Stimulated activated CD8-positive, alpha-beta memory T cell treated with anti-CD3 and anti-CD28 coated beads, Interleukin-7, amount 100 ng/mL, for 4 hours (primary cell): ENCODE data around the gene IL12RB2.
A peak's percentile ranks its signal among the peaks of the same experiment; 100 is the strongest.

Experiments used
- DNase-seq, 2 donors: peaks; one replicate each; pipeline ENCODE4 v3.0.0-alpha.2; 2020; ENCODE audit warnings: low read depth in 2 of 2

Gene IL12RB2

GRCh38 chr1:67307251-67308060 lies at the start of gene IL12RB2:
Gene IL12RB2 (plus strand): TSS chr1:67307873. CDS start chr1:67320369, 12,496 bp downstream.
- peak in 1 of 2 donors; percentile 26 for DNase-seq

DNA sequence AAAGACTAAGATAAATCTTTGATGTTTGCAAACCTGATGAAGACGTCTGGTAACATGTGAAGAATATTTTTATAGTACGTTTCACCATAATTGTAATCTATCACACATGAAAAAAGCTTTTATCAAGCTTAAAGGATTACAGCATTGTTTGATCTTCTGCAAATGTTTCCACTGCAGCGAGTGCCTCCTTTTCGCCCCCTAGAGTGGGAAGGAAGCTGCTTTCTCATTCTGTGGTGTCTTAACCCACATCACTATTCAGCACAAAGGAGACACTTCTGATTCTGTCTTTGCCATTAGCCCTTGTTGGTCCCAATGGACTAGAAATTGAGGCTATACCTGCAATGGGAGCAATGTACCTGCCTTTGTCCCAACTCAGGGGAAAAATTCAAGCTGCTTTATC lies 46.0 kb upstream of the IL12RB2 start:
- DNase-seq, result peak; percentile 8 to 12

- DNase-seq, result no peak
Measured at GRCh38 chr1:67262735-67263134, 44.9 kb upstream of the IL12RB2 start.

DNA sequence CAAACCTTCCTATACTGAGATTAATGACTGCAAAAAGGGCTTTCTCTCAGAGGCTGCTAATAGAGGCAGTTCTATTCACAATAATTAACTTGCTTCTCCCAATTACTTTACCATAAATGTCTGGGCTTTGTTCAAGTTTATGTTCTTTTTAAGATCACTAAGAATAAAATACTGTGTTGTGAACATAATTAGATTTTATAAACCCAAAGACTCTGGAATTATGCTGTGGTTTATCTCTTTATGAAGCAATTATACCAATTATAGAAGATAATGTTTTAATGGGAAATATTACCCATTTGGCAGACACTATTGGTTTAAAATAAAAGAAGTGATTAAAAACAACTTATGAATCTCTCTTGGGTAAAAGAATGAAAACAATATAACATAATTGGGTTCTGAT lies 43.5 kb upstream of the IL12RB2 start:
- no peak for DNase-seq

DNA sequence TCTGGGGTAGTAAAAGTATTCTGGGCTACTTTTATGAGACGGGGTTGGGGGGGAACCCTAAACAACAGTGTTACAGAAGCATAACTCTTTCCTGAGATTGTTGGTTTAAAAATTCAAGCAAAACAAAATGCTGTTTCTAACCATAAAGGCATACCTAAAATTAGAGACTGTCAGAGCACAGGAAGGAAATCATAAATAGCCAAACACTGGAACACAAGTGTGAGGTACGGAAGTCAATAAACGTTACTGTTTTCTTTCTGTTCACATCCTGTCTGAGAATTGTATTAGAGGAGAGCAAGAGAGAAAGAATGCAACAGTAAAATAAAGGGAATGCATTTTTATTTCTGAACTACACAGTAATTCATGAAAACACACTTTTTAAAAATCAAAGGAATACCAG lies 42.8 kb upstream of the IL12RB2 start:
- DNase-seq, result no peak

DNA sequence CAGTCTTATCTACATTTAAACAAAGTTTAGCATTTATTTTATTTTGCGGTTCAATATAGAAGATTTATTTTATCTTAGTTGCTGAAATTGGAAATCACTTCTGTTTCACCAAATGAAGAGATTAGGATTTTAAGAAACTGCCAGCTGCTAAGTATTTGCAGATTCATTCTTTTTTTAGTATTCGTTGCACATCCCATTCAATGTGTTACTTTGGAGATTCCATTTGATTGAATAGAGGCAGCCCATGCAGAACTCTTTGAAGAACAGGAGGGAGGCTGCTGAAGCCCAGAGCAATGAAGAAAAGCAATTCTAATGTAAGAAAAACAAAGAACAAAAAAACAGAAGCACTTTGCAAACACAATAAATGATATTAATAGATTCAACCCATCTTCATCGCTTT lies 38.6 kb upstream of the IL12RB2 start:
- DNase-seq, result no peak

DNA sequence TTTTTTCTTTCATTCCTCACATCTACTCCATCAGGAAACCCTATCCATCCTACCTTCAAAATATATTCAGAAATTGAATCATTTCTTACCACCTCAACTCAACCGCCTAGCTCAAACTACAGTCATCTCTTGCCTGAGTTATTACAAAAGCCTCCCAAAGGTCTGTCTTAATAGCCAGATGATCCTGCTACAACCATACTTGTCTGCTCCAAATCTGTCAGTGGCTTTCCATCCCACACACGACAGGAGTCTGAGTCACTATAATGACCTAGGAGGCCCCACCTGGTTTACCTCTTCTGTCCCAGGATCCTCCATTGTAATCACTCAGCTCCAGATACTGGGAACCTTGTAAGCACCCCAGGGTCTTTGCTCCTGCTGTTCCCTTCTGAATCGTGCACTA lies 37.1 kb upstream of the IL12RB2 start:
- DNase-seq, result no peak

- no peak for DNase-seq
Measured at GRCh38 chr1:67273591-67273990, 34.1 kb upstream of the IL12RB2 start.

GRCh38 chr1:67274623-67275325 lies 32.9 kb upstream of the IL12RB2 start:
- no peak for DNase-seq

GRCh38 chr1:67280696-67281095 lies 27.0 kb upstream of the IL12RB2 start:
- DNase-seq, result no peak

- DNase-seq, result no peak
Measured at GRCh38 chr1:67281244-67281643, 26.4 kb upstream of the IL12RB2 start.

DNA sequence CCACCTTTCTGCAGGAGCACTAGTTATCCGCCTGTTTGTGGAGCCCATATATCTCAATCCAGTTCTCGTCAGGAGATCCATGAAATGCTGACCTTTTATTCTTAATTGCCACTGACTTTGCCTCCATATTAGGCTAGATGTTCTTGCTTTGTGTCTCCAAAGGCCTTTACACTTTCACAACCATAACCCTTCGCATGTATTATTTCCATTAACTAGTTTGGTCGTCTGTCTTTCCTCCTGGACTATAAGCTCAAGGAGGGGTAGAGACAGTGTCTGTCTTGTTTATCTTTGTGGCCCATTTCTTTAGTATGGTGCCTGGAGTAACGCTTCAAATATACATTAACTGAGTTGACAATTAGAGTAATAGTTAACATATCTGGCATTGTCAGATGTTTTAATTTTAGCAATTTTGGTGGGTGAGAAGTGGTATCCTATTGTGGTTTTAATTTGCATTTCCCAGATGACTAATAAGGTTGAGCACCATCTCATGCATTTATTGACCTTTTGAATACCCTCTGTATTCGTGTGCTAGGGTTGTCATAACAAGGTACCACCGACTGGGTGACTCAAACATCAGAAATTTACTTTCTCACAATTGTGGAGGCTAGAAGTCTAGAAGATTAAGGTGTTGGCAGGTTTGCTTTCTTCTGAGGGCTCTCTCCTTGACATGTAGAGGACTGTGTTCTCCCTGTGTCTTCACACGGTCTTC lies 21.7 kb upstream of the IL12RB2 start:
- no peak for DNase-seq

- no peak for DNase-seq
Measured at GRCh38 chr1:67290236-67290635, 17.4 kb upstream of the IL12RB2 start.

GRCh38 chr1:67294836-67295617 lies 12.6 kb upstream of the IL12RB2 start:
- no peak for DNase-seq

- DNase-seq, result no peak
Measured at GRCh38 chr1:67298762-67299161, 8.9 kb upstream of the IL12RB2 start.

DNA sequence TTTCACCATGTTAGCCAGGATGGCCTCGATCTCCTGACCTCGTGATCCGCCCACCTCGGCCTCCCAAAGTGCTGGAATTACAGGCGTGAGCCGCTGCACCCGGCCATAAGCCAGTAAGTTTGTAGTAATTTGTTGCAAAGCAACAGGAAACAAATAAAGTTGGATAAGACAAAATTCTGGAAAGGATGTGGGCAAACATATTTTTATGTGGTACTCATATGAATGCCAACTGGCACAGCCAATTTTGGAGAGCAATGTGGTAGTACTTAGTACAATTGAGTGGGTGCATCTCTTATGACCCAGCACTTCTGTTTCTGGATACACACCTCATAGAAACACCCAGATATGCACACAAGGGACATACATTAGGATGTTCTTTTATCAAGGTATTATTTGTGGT lies 8.4 kb upstream of the IL12RB2 start:
- DNase-seq, result no peak

GRCh38 chr1:67300561-67300960 lies 7.1 kb upstream of the IL12RB2 start:
- DNase-seq, result no peak

GRCh38 chr1:67304023-67304422 lies 3.6 kb upstream of the IL12RB2 start:
- DNase-seq, result no peak

GRCh38 chr1:67306547-67306946 lies 1.1 kb upstream of the IL12RB2 start:
- no peak for DNase-seq

GRCh38 chr1:67308136-67308535 lies 463 bp downstream of the IL12RB2 start:
- DNase-seq, result no peak

- no peak for DNase-seq
Measured at GRCh38 chr1:67312615-67313014, 4.9 kb downstream of the IL12RB2 start.
